Lung (tissue), 12 donors: ENCODE measurements around the gene PATE2. TPM values are rescaled to one million over a fixed set of nuclear protein-coding genes. Genes with fewer than 3 reads are reported as not detected.

Experiments used
- ATAC-seq: fragments of 200-7000 bp; cut with Tn5 transposase; one replicate; pipeline ENCODE4 v1.9.1; 2020; ENCODE audit warnings: moderate number of reproducible peaks; ENCODE audit not compliant: insufficient read depth, low FRiP score
- DNase-seq, 3 donors: peaks; one replicate each; pipeline ENCODE4 v3.0.0-alpha.2; 2013 to 2017
- H3K27ac ChIP-seq, 2 donors: one replicate each; pipeline ENCODE4 v1.5.1; 2013; ENCODE audit warnings: mild to moderate bottlenecking in 2 of 2, moderate library complexity in 2 of 2, control low read depth in 1 of 2, inconsistent platforms in 1 of 2, low read depth in 1 of 2, low read length in 1 of 2
- H3K27me3 ChIP-seq, 3 donors: one replicate each; pipeline ENCODE4 v1.5.1; 2013; ENCODE audit warnings: low read length in 2 of 3; ENCODE audit not compliant: control insufficient read depth in 3 of 3, insufficient read depth in 3 of 3
- H3K36me3 ChIP-seq, 4 donors: one replicate each; pipeline ENCODE4 v1.5.1; 2013; ENCODE audit warnings: low read length in 4 of 4, mild to moderate bottlenecking in 1 of 4, moderate library complexity in 1 of 4; ENCODE audit not compliant: control insufficient read depth in 4 of 4, insufficient read depth in 4 of 4
- H3K4me1 ChIP-seq, 5 donors: one replicate each; pipeline ENCODE4 v1.5.1; 2013; ENCODE audit warnings: low read length in 5 of 5, mild to moderate bottlenecking in 2 of 5, moderate library complexity in 1 of 5; ENCODE audit not compliant: control insufficient read depth in 5 of 5, insufficient read depth in 5 of 5
- H3K4me3 ChIP-seq: one replicate; pipeline ENCODE4 v1.5.1; 2013; ENCODE audit warnings: mild to moderate bottlenecking, control low read depth, moderate library complexity
- H3K9ac ChIP-seq, 2 donors: one replicate each; pipeline ENCODE4 v1.5.1; 2013; ENCODE audit warnings: low read length in 2 of 2, control low read depth in 1 of 2; ENCODE audit not compliant: insufficient read depth in 1 of 2
- H3K9me3 ChIP-seq, 4 donors: one replicate each; pipeline ENCODE4 v1.5.1; 2013; ENCODE audit warnings: low read length in 3 of 4, mild to moderate bottlenecking in 1 of 4, moderate library complexity in 1 of 4; ENCODE audit not compliant: control insufficient read depth in 4 of 4, insufficient read depth in 3 of 4
- CTCF ChIP-seq: IDR thresholded peaks from 2 replicates; pipeline ENCODE4 v1.5.1; 2012; ENCODE audit warnings: mild to moderate bottlenecking; ENCODE audit errors: control extremely low read depth, extremely low read depth
- WGBS, 2 donors: extraction: QIAGEN DNeasy Blood & Tissue Kit; methylation state at CpG; one replicate each; pipeline ENCODE4 v1.1.7; 2013; 5-methylcytosine and 5-hydroxymethylcytosine counted together
- polyA plus RNA-seq, 2 donors: library from polyadenylated mRNA; stranded (reverse); fragments of 200-250 nt; gene quantifications; one replicate each; pipeline ENCODE4 v1.2.1, GENCODE V29; 2013
- total RNA-seq, 2 donors: library from RNA; depleted of rRNA in 1 of 2; stranded (reverse); fragments of >200 nt in 1 of 2; gene quantifications; one replicate each; pipeline ENCODE4 v1.2.1, GENCODE V29; 2014 to 2021
- donor health status: control.
- donor health status: control.
- donor health status: Bipolar disorder and iron deficiency.
- donor health status: healthy.
- donor health status: DM: yes; HTN: yes; CAD: no.

PATE2 gene
- total and polyA plus RNA-seq, 4 donors: not detected

- Histone ChIP-seq H3K27ac (no peak overlapping the region), H3K9ac (no peak overlapping the region), H3K4me3 (no peak overlapping the region), H3K36me3 (no peaks in the 10 kb centered on the region), H3K9me3 (no peaks in the 10 kb centered on the region), H3K4me1 (no peaks in the 10 kb centered on the region), H3K27me3 (no peaks in the 10 kb centered on the region)
- ATAC-seq (no peak), DNase-seq (no peak)
- 45 to 62% methylated on average over 2 of the region's 2 CpGs for WGBS, 2 donors
- TF ChIP-seq CTCF: no peak
Measured at GRCh38 chr11:125750629-125751028, 28.0 kb downstream of the PATE2 start.

GRCh38 chr11:125745979-125746378 lies 32.6 kb downstream of the PATE2 start, which contains the start of gene PATE1:
Gene PATE1, plus strand, starts transcription at chr11:125746279. Its CDS starts 26 bp downstream, at chr11:125746305.
- H3K9ac ChIP-seq: no peak within 1 kb of the TSS
- no peak for TF ChIP-seq CTCF
- no peak within 1 kb of the TSS for H3K4me3 ChIP-seq
- H3K4me1 ChIP-seq: no peaks in the 10 kb centered on the region
- H3K27me3 ChIP-seq: peaks cover 0 to 3% (median 0%) of the 10 kb centered on the region in 3 donors
- no peaks in the 10 kb centered on the region for H3K9me3 ChIP-seq
- WGBS, 2 donors: 93% methylated on average over 3 of the region's 3 CpGs
- DNase-seq (no peak), ATAC-seq (no peak)
- no peak within 1 kb of the TSS for H3K27ac ChIP-seq
- H3K36me3 ChIP-seq: no peaks in the 10 kb centered on the region

- Histone ChIP-seq H3K9me3 (no peaks in the 10 kb centered on the region), H3K4me1 (no peaks in the 10 kb centered on the region), H3K27me3 (peaks cover 0 to 3% (median 0%) of the 10 kb centered on the region in 3 donors), H3K9ac (no peak overlapping the region), H3K36me3 (no peaks in the 10 kb centered on the region), H3K27ac (no peak overlapping the region), H3K4me3 (no peak overlapping the region)
- ATAC-seq: no peak
- DNase-seq: no peak
- 92 to 100% methylated on average over 1 of the region's 1 CpG for WGBS, 2 donors
- no peak for TF ChIP-seq CTCF
Measured at GRCh38 chr11:125743681-125744080, 34.9 kb downstream of the PATE2 start.

- peaks cover 0 to 3% (median 0%) of the 10 kb centered on the region in 3 donors for H3K27me3 ChIP-seq
- H3K36me3 ChIP-seq: no peaks in the 10 kb centered on the region
- no peaks in the 10 kb centered on the region for H3K4me1 ChIP-seq
- H3K27ac ChIP-seq: no peak overlapping the region
- no peak overlapping the region for H3K9ac ChIP-seq
- TF ChIP-seq CTCF: no peak
- ATAC-seq: no peak
- H3K9me3 ChIP-seq: no peaks in the 10 kb centered on the region
- no peak for DNase-seq
- H3K4me3 ChIP-seq: no peak overlapping the region
Measured at GRCh38 chr11:125740617-125741016, 38.0 kb downstream of the PATE2 start.
